ENCODE measurements around the gene C16orf82.
"Not testable (repeated sequence)": the region's sequence is repeated elsewhere in the genome, so short reads cannot be mapped to it uniquely, and the experiment has no call there.

The C16orf82 gene

GRCh38 chr16:27066668-27067537 lies at the start of gene C16orf82:
Gene C16orf82 (plus strand): TSS chr16:27066927.
- no peak for DNase-seq

- no peak for DNase-seq
Measured at GRCh38 chr16:27020031-27020430, 46.7 kb upstream of the C16orf82 start.

GRCh38 chr16:27024010-27024409 lies 42.7 kb upstream of the C16orf82 start:
- no peak for DNase-seq

GRCh38 chr16:27025581-27025980 lies 41.1 kb upstream of the C16orf82 start:
- DNase-seq: no peak

- no peak for DNase-seq
Measured at GRCh38 chr16:27027971-27028370, 38.8 kb upstream of the C16orf82 start.

GRCh38 chr16:27028591-27029110 lies 38.1 kb upstream of the C16orf82 start:
- DNase-seq: no peak

- DNase-seq: no peak
Measured at GRCh38 chr16:27029525-27029924, 37.2 kb upstream of the C16orf82 start.

GRCh38 chr16:27033281-27033979 lies 33.3 kb upstream of the C16orf82 start:
- DNase-seq: no peak

- DNase-seq: no peak
Measured at GRCh38 chr16:27040732-27041131, 26.0 kb upstream of the C16orf82 start.

- no peak for DNase-seq
Measured at GRCh38 chr16:27046958-27047518, 19.7 kb upstream of the C16orf82 start.

- no peak for DNase-seq
Measured at GRCh38 chr16:27048316-27048715, 18.4 kb upstream of the C16orf82 start.

GRCh38 chr16:27049117-27049516 lies 17.6 kb upstream of the C16orf82 start:
- no peak for DNase-seq

- DNase-seq: no peak
Measured at GRCh38 chr16:27052007-27052406, 14.7 kb upstream of the C16orf82 start.

GRCh38 chr16:27053996-27054395 lies 12.7 kb upstream of the C16orf82 start:
- no peak for DNase-seq

GRCh38 chr16:27058299-27058698 lies 8.4 kb upstream of the C16orf82 start:
- DNase-seq: no peak

- no peak for DNase-seq
Measured at GRCh38 chr16:27070776-27071175, 4.0 kb downstream of the C16orf82 start.

- no peak for DNase-seq
Measured at GRCh38 chr16:27073733-27074132, 7.0 kb downstream of the C16orf82 start.

- DNase-seq: no peak
Measured at GRCh38 chr16:27080895-27081294, 14.2 kb downstream of the C16orf82 start.

- no peak for DNase-seq
Measured at GRCh38 chr16:27083861-27084261, 17.1 kb downstream of the C16orf82 start.

- DNase-seq: no peak
Measured at GRCh38 chr16:27084307-27085028, 17.7 kb downstream of the C16orf82 start.

- no peak for DNase-seq
Measured at GRCh38 chr16:27085182-27085581, 18.5 kb downstream of the C16orf82 start.

- not testable (repeated sequence) for DNase-seq
Measured at GRCh38 chr16:27086031-27086430, 19.3 kb downstream of the C16orf82 start.

- no peak for DNase-seq
Measured at GRCh38 chr16:27088216-27088615, 21.5 kb downstream of the C16orf82 start.
